ENCODE data around the gene INTS1.
A peak's percentile ranks its signal among the peaks of the same experiment; 100 is the strongest.

Gene INTS1

DNA sequence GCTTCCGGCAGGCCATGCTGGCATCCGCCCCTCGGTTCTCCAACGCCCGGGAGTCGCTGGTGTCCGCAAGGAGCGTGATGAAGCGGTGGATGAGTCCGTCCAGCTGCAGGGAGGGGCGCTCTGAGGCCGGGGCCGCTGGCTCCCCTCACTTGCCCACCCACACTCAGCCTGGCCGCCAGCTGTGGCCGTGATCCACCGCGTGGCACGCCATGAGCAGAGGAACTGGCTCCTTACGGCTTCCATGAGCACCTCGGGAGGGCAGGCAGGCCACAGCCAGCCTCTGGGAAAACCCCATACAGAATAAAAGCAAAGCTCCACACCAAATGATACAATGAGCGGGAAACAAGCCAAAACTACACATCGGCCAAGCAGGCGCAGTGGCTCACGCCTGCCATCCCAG, 29.5 kb downstream of the INTS1 start:
- Histone ChIP-seq H2AFZ (ENCODE audit: low read length, unreplicated experiment) (no peak overlapping the region), H3K79me2 (ENCODE audit: control insufficient read depth, insufficient read depth, low read length, unreplicated experiment) (no peaks in the 10 kb centered on the region), H3K27ac (ENCODE audit: low read depth, low read length) (no peak overlapping the region), H3K4me1 (ENCODE audit: control insufficient read depth, insufficient read depth, low read length, unreplicated experiment) (no peaks in the 10 kb centered on the region), H3K27me3 (ENCODE audit: insufficient read depth, low read length) (no peaks in the 10 kb centered on the region), H3K4me3 (ENCODE audit: low read depth, low read length) (no peak overlapping the region), H3K36me3 (ENCODE audit: insufficient read depth, low read length) (peaks cover 6% of the 10 kb centered on the region; the same call in 1 of the 2 replicates)

DNA sequence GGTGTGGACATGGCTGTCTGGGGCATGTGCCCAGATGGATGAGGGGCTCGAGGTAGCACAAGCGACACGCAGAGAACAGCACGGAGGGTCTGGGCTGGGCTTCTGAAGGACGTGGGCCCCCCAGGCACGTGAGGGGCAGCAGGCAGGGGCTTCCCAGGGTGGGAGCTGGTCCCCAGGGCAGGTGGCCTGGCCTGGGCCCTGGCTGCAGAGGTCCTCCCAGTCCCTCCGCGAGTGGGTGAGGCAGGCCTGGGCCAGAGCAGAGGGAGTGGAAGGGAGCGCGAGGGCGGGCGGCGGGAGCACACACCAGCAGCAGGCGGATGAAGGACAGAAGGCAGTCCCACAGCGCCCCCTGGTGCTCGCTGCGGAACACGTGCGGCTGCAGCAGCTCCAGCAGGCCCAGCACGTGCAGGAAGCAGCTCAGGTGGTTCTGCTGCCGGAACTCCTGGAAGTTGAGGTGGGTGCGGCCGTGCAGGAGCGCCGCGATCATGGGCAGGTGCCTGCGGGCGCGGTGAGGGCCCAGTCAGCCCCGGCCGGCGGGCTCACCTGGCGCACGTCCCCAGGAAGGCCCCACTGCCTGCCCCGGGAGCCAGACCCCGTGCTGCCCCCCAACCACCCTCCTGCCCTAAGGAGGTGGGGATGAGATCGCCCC, 30.2 kb downstream of the INTS1 start:
- H3K79me2 ChIP-seq (ENCODE audit: control insufficient read depth, insufficient read depth, low read length, unreplicated experiment) = no peaks in the 10 kb centered on the region
- no peak overlapping the region for H3K27ac ChIP-seq (ENCODE audit: low read depth, low read length)
- H3K27me3 ChIP-seq (ENCODE audit: insufficient read depth, low read length) = no peaks in the 10 kb centered on the region
- peaks cover 6% of the 10 kb centered on the region; the same call in 1 of the 2 replicates for H3K36me3 ChIP-seq (ENCODE audit: insufficient read depth, low read length)
- H3K4me1 ChIP-seq (ENCODE audit: control insufficient read depth, insufficient read depth, low read length, unreplicated experiment) = no peaks in the 10 kb centered on the region
- H2AFZ ChIP-seq (ENCODE audit: low read length, unreplicated experiment) = no peak overlapping the region
- H3K4me3 ChIP-seq (ENCODE audit: low read depth, low read length) = no peak overlapping the region

DNA sequence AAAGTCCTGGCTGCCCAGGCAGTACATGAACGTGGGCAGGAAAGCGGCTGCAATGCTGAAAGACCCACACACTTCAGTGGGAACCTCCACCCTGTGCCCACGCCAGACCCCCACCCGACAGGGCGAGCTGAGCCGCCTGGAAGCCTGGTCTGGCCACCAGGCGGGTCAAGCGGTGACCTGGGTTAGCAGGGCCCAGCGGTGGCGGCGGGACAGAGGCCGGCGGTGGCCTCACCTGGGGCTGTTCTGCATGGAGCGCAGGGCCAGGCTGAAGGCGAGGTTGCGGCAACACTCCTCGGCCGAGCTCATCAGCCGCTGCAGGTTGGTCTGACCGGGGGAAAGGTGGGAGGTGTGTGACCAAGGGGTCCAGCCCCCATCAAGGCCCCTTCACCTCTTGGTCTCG, 33.3 kb downstream of the INTS1 start:
- no peaks in the 10 kb centered on the region for H3K79me2 ChIP-seq (ENCODE audit: control insufficient read depth, insufficient read depth, low read length, unreplicated experiment)
- no peak overlapping the region for H3K27ac ChIP-seq (ENCODE audit: low read depth, low read length)
- peaks cover 6% of the 10 kb centered on the region; the same call in 1 of the 2 replicates for H3K36me3 ChIP-seq (ENCODE audit: insufficient read depth, low read length)
- peaks cover 9% of the 10 kb centered on the region for H3K4me1 ChIP-seq (ENCODE audit: control insufficient read depth, insufficient read depth, low read length, unreplicated experiment)
- no peak overlapping the region for H3K4me3 ChIP-seq (ENCODE audit: low read depth, low read length)
- H3K27me3 ChIP-seq (ENCODE audit: insufficient read depth, low read length) = no peaks in the 10 kb centered on the region
- H2AFZ ChIP-seq (ENCODE audit: low read length, unreplicated experiment) = no peak overlapping the region

DNA sequence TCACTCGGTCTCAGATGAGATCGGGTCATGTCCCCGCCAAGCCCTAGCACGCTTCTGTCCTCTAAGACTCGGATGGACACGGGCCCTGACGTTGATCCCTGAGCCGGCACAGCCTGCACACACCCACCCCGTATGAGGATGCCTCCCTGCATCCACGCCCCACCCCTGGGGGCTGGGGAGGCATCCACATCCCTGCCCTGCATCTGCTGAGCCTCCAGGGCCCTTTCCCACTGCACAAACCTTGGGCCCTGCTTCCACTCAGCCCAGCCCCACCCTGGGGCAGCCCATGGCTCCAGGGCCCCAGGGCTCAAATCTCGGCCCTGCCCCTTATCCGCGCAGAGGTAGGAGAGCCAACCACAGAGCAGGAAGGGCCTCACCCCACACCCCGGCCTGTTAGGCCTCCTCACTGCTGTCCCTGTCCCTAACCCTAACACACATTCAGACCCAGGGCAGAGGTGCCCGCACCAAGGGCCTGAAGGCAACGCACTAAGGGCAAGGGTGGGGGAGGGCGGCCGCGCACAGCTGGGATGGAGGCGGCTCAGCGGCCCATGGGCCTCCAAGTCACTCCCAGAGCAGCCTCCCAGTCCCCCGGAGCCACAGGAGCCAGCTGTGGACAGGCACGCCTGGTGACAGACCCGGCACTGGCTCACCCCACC, 35.4 kb downstream of the INTS1 start:
- H2AFZ ChIP-seq (ENCODE audit: low read length, unreplicated experiment) = no peak overlapping the region
- H3K4me3 ChIP-seq (ENCODE audit: low read depth, low read length) = no peak overlapping the region
- no peaks in the 10 kb centered on the region for H3K79me2 ChIP-seq (ENCODE audit: control insufficient read depth, insufficient read depth, low read length, unreplicated experiment)
- H3K4me1 ChIP-seq (ENCODE audit: control insufficient read depth, insufficient read depth, low read length, unreplicated experiment) = peaks cover 9% of the 10 kb centered on the region
- peaks cover 5% of the 10 kb centered on the region; the same call in 1 of the 2 replicates for H3K36me3 ChIP-seq (ENCODE audit: insufficient read depth, low read length)
- H3K27ac ChIP-seq (ENCODE audit: low read depth, low read length) = no peak overlapping the region
- H3K27me3 ChIP-seq (ENCODE audit: insufficient read depth, low read length) = no peaks in the 10 kb centered on the region

DNA sequence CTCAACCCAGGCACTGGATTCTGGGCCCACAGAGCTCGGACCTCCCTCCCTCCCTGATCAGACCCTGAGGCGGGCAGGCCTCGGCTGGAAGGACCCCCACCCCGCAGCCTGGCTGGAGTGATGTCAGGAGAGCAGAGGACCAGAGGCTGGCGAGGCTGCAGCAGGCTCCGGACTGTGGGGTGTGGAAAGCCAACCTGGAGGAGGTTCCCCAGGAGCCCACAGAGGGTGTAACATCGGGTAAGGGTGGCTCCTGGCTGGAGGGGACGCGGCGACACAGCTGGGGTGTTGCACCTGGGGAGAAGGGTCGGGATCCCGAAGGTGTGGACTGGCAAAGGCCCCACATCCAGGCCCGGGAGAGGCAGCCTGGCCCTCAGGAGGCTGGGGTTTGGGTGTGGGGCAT, 36.0 kb downstream of the INTS1 start:
- H3K27ac ChIP-seq (ENCODE audit: low read depth, low read length) = no peak overlapping the region
- no peaks in the 10 kb centered on the region; the same call in 1 of the 2 replicates for H3K36me3 ChIP-seq (ENCODE audit: insufficient read depth, low read length)
- no peak overlapping the region for H3K4me3 ChIP-seq (ENCODE audit: low read depth, low read length)
- peaks cover 9% of the 10 kb centered on the region for H3K4me1 ChIP-seq (ENCODE audit: control insufficient read depth, insufficient read depth, low read length, unreplicated experiment)
- no peaks in the 10 kb centered on the region for H3K79me2 ChIP-seq (ENCODE audit: control insufficient read depth, insufficient read depth, low read length, unreplicated experiment)
- no peaks in the 10 kb centered on the region for H3K27me3 ChIP-seq (ENCODE audit: insufficient read depth, low read length)
- no peak overlapping the region for H2AFZ ChIP-seq (ENCODE audit: low read length, unreplicated experiment)

DNA sequence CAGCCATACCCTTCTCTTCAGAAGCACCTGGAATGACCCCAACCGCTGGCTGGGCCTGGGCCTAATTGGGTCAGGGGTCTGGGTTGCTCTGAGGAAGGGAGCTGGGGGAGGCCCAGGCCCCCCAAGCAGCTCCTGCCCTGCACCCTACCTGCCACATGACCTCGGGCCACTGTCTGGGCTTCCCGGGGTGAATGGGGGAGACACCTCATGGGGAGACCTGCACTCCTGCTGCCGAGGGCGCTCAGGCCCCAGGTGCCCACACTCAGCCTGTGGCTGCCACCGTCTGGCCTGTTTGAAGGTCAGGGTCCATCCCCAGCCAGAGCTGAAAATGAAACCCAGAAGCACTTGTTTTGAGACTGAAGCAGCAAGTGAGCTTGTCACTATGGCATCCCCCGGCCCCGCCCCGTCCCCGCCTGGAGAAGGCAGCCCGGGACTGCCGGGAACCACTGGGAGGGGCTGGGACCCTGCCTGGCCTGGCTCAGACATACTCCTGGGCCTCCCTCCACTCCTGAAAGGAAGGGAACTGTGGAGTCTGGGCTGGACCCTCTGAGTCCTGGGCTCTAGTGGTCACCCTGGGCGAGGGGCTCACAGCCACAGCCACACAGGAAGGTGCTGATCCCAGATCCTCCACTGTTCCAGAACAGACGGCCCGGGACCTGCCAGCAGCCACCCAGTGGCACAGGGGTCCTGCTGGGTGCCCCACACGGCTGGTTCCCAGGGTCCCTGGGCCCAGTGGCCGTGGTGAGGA, 37.5 kb downstream of the INTS1 start:
- no peak overlapping the region for H2AFZ ChIP-seq (ENCODE audit: low read length, unreplicated experiment)
- no peaks in the 10 kb centered on the region for H3K79me2 ChIP-seq (ENCODE audit: control insufficient read depth, insufficient read depth, low read length, unreplicated experiment)
- H3K27ac ChIP-seq (ENCODE audit: low read depth, low read length) = peak overlapping the region; percentile 25; the same call in 1 of the 2 replicates
- H3K27me3 ChIP-seq (ENCODE audit: insufficient read depth, low read length) = no peaks in the 10 kb centered on the region
- no peaks in the 10 kb centered on the region; the same call in 1 of the 2 replicates for H3K36me3 ChIP-seq (ENCODE audit: insufficient read depth, low read length)
- no peak overlapping the region for H3K4me3 ChIP-seq (ENCODE audit: low read depth, low read length)
- H3K4me1 ChIP-seq (ENCODE audit: control insufficient read depth, insufficient read depth, low read length, unreplicated experiment) = peaks cover 21% of the 10 kb centered on the region

DNA sequence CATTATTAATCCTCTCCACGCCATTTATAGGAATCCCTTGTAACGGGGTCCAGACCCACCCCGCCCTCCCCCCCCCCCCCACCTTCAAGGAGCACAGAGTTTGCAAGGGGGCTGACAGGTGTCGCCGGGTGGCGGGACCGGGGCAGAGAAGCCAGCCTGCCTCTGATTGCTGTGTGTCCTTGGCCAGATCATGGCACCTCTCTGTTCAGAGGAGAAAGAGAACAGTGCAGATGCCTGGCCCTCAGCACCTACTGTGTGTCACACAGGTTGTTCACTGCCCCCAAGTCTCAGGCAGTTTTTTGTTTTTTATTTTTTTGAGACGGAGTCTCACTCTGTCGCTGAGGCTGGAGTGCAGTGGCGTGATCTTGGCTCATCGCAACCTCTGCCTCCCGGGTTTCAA, 39.5 kb downstream of the INTS1 start:
- H3K4me3 ChIP-seq (ENCODE audit: low read depth, low read length) = no peak overlapping the region
- no peak overlapping the region for H3K27ac ChIP-seq (ENCODE audit: low read depth, low read length)
- peaks cover 35% of the 10 kb centered on the region for H3K4me1 ChIP-seq (ENCODE audit: control insufficient read depth, insufficient read depth, low read length, unreplicated experiment)
- H3K79me2 ChIP-seq (ENCODE audit: control insufficient read depth, insufficient read depth, low read length, unreplicated experiment) = no peaks in the 10 kb centered on the region
- H3K27me3 ChIP-seq (ENCODE audit: insufficient read depth, low read length) = no peaks in the 10 kb centered on the region
- H3K36me3 ChIP-seq (ENCODE audit: insufficient read depth, low read length) = no peaks in the 10 kb centered on the region
- no peak overlapping the region for H2AFZ ChIP-seq (ENCODE audit: low read length, unreplicated experiment)

DNA sequence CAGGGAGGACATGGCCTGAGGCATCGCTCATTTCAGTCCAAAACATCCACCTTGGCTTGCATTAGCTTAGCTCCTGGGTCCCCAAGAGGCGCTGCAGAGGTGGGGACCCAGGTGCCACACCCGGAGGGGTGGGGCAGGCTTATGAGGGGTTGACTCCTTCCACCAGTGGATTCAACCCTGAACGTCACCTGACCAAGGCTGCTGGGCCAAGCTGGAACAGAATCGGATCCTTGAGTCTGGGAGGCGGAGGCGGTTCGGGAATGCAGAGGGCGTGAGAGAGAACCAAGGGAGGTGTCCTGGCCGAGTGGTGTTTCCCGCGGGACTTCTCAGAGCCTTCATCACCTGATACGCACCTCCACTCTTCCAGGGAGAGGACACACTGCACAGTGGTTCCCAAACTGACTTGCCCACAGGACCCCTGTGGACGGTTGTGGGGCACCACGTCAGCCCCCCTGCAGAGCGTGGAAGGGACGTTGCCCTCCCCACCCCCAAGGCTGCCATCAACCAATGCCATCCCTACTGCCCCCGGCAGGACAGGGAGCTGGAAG, 40.4 kb downstream of the INTS1 start:
- Histone ChIP-seq H3K27ac (ENCODE audit: low read depth, low read length) (no peak overlapping the region), H2AFZ (ENCODE audit: low read length, unreplicated experiment) (no peak overlapping the region), H3K4me1 (ENCODE audit: control insufficient read depth, insufficient read depth, low read length, unreplicated experiment) (peaks cover 35% of the 10 kb centered on the region), H3K4me3 (ENCODE audit: low read depth, low read length) (no peak overlapping the region), H3K79me2 (ENCODE audit: control insufficient read depth, insufficient read depth, low read length, unreplicated experiment) (no peaks in the 10 kb centered on the region), H3K27me3 (ENCODE audit: insufficient read depth, low read length) (no peaks in the 10 kb centered on the region), H3K36me3 (ENCODE audit: insufficient read depth, low read length) (no peaks in the 10 kb centered on the region)

DNA sequence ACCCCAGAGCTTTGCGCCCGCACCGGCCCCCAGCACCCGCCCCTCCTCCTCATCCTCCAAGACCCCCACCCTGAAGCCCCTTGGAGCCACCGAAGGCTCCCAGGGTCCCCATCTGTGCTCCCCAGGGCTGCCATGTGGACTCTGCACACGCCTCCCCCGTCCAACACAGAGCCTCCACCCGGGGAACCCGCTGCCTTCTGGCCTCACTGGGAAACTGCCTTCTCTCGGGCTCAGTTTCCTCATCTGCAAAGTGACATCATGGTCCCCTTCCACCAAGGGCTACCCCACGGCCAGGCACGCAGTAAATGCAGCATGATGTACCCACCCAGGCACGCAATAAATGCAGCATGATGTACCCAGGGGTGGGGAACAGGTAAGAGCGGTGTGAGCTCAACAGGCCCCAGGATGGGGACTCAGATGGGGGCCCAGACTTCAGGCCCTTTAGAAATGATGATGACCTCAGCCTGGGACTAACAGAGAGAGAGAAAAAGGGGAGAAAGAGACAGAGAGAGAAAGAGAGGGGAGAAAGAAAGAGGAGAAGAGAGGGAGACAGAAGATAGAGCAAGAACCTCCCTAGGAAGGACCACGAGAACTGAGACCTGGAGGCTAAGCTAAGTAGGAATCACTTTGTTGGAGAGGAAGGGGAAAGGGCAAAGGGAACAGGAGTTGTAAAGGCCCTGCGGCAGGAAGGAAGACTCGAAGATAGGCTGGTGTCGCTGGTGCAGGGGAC, 42.4 kb downstream of the INTS1 start:
- H3K27me3 ChIP-seq (ENCODE audit: insufficient read depth, low read length) = no peaks in the 10 kb centered on the region
- H3K36me3 ChIP-seq (ENCODE audit: insufficient read depth, low read length) = no peaks in the 10 kb centered on the region
- no peak overlapping the region for H3K4me3 ChIP-seq (ENCODE audit: low read depth, low read length)
- peaks cover 19% of the 10 kb centered on the region for H3K79me2 ChIP-seq (ENCODE audit: control insufficient read depth, insufficient read depth, low read length, unreplicated experiment)
- no peak overlapping the region for H3K27ac ChIP-seq (ENCODE audit: low read depth, low read length)
- H2AFZ ChIP-seq (ENCODE audit: low read length, unreplicated experiment) = no peak overlapping the region
- peaks cover 43% of the 10 kb centered on the region for H3K4me1 ChIP-seq (ENCODE audit: control insufficient read depth, insufficient read depth, low read length, unreplicated experiment)
